ENCODE results near the gene CELF4. TPM values are rescaled to one million over a fixed set of nuclear protein-coding genes. Genes with fewer than 3 reads are reported as not detected.

The CELF4 gene
- total and polyA plus RNA-seq, 2 donors (not counting 3 experiments of a cell fraction or from before 2014, with no cell fraction given), result not detected

DNA sequence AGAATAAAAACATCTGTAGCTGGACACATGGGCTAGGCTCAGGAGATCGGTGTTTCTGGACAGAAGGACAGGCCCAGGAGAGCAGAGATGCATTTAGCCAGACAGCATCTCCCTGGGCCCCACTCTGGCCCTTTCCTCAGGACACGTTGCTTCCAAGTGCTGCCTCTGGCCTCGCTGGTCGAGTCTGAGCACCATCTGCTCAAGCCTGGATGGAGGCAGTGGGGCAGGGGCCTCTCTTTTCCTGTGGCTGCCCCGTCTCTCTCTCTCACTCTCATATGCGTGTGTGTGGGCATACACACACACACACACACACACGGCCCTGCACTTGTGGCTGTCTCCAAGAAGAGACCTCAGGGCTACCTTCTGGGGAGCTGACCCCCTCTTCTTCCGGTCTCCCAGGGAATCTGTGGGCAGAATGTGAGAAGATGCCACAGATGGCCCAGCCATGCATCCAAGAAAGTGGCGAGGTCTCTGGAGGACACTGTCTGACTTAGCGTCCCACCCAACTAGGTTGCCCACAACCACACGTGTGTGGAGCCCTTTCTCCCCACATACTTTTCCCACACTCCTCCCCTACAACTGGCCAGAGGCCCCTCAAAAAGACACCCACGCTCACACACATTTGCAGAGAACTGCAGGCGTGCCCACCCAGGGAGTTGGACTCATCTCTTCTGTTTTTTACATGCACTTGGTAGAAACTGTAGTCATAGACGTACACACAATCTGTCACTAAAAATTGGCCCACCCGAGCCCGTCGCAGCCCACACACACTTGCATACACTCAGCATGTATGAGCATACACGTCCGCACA is 19.9 kb downstream of the CELF4 start:
- CTCF ChIA-PET, result no interaction called here
- Histone ChIP-seq H3K79me2 (ENCODE audit: control insufficient read depth, insufficient read depth, low read length) (no peaks in the 10 kb centered on the region), H3K4me2 (ENCODE audit: insufficient read depth, low read length) (no peak overlapping the region), H3K4me1 (ENCODE audit: control insufficient read depth, extremely low read depth, insufficient read depth, low read length) (no peaks in the 10 kb centered on the region), H3K27ac (ENCODE audit: insufficient read depth, low read depth, low read length) (no peak overlapping the region), H3K27me3 (ENCODE audit: control insufficient read depth in 2 of 2, insufficient read depth in 2 of 2, low read length in 2 of 2) (no peaks in the 10 kb centered on the region), H2AFZ (ENCODE audit: low read depth, low read length) (no peak overlapping the region), H4K20me1 (replicated peaks; ENCODE audit: control insufficient read depth, extremely low read depth, insufficient read depth, low read length) (no peaks in the 10 kb centered on the region), H3K9ac (replicated peaks; ENCODE audit: extremely low read depth, insufficient read depth, low read length) (no peak overlapping the region), H3K4me3 (replicated peaks in 1 of 3; ENCODE audit: insufficient read depth in 1 of 3, low read depth in 1 of 3, low read length in 3 of 3) (no peak overlapping the region), H3K9me3 (replicated peaks; ENCODE audit: control insufficient read depth, insufficient read depth, low read length) (no peaks in the 10 kb centered on the region), H3K9me1 (replicated peaks; ENCODE audit: control insufficient read depth, extremely low read depth, insufficient read depth, low read length) (no peaks in the 10 kb centered on the region), H3K36me3 (ENCODE audit: control insufficient read depth in 2 of 2, extremely low read depth in 1 of 2, insufficient read depth in 2 of 2, low read length in 2 of 2) (no peaks in the 10 kb centered on the region)
- POLR2A ChIA-PET, result no interaction called here
- dilution Hi-C loops (cut with MboI; ENCODE audit: extremely low pct_ligation_motif_present, low sequenced_read_pairs) (no loop called here), intact Hi-C loops (cut with micrococcal nuclease) (no loop called here)
- no TSS peak for BruUV-seq (replicated peaks)
- no peak for DNase-seq (ENCODE audit: low read depth, low spot score)
- no peak for FAIRE-seq
- TF ChIP-seq MAX (IDR thresholded peaks at IDR 0.05; ENCODE audit: insufficient read depth, insufficient read length) (no peak), EZH2 (IDR thresholded peaks at IDR 0.05; ENCODE audit: borderline replicate concordance, low read depth, low read length, severe bottlenecking) (no peak), GATA2 (IDR thresholded peaks at IDR 0.05; ENCODE audit: insufficient read depth, insufficient read length, low read depth, low read length) (no peak), POLR2A (IDR thresholded peaks at IDR 0.05; ENCODE audit: low read depth, low read length) (no peak), MYC (IDR thresholded peaks at IDR 0.05; ENCODE audit: low read depth, low read length) (no peak), CTCF (IDR thresholded peaks at IDR 0.05; ENCODE audit: extremely low read depth in 1 of 2, insufficient read depth in 1 of 2, low read depth in 1 of 2, low read length in 2 of 2) (no peak), JUN (IDR thresholded peaks at IDR 0.05; ENCODE audit: borderline replicate concordance, insufficient read depth, insufficient read length, low read depth) (no peak), POLR2AphosphoS5 (IDR thresholded peaks at IDR 0.05; ENCODE audit: insufficient read depth, low read depth, low read length) (no peak), FOS (IDR thresholded peaks at IDR 0.05; ENCODE audit: borderline replicate concordance, insufficient read depth, low read length) (no peak)
